ENCODE results near the gene EDEM2.

The EDEM2 gene

GRCh38 chr20:35092524-35093266 lies 54.4 kb downstream of the EDEM2 start, which contains the start of gene TRPC4AP:
Gene TRPC4AP, minus strand, starts transcription at chr20:35092807. Its CDS starts 26 bp downstream, at chr20:35092781.
- peak within 1 kb of the TSS; percentile 97 for H3K4me3 ChIP-seq (ENCODE audit: low read length)
- peak within 1 kb of the TSS; percentile 72 for H3K23ac ChIP-seq (ENCODE audit: low read length)
- peak within 1 kb of the TSS; percentile 93 for H3K9ac ChIP-seq (ENCODE audit: low read length)
- peak within 1 kb of the TSS; percentile 82 for H3K4ac ChIP-seq (ENCODE audit: low read depth, low read length)
- peak within 1 kb of the TSS; percentile 69 for H3K27ac ChIP-seq (ENCODE audit: low read depth, low read length)
- DNase-seq, result peak; percentile 93
- peak within 1 kb of the TSS; percentile 72 for H2BK5ac ChIP-seq (ENCODE audit: low read length)
- H3K56ac ChIP-seq (ENCODE audit: low read length), result peak within 1 kb of the TSS; percentile 98
- H4K5ac ChIP-seq (ENCODE audit: low read length), result no peak within 1 kb of the TSS
- no peak within 1 kb of the TSS for H4K8ac ChIP-seq (ENCODE audit: low read depth, low read length)
- H3K36me3 ChIP-seq (ENCODE audit: control insufficient read depth, insufficient read depth, low read length), result no peaks in the 10 kb centered on the region
- no peak within 1 kb of the TSS for H2AK5ac ChIP-seq (ENCODE audit: low read length)
- H3K27me3 ChIP-seq (ENCODE audit: insufficient read depth, low read length, poor library complexity), result no peaks in the 10 kb centered on the region
- H3K18ac ChIP-seq (ENCODE audit: low read length), result peak within 1 kb of the TSS; percentile 98
- peaks cover 32% of the 10 kb centered on the region for H3K79me2 ChIP-seq (ENCODE audit: control insufficient read depth, insufficient read depth, low read length)
- no peaks in the 10 kb centered on the region for H3K4me1 ChIP-seq (ENCODE audit: control insufficient read depth, low read depth, low read length)
- H3K4me2 ChIP-seq (ENCODE audit: low read length), result peak within 1 kb of the TSS; percentile 70
- H3K79me1 ChIP-seq (ENCODE audit: low read length), result peaks cover 13% of the 10 kb centered on the region
- H2BK120ac ChIP-seq (ENCODE audit: low read depth, low read length), result no peak within 1 kb of the TSS
- no peak within 1 kb of the TSS for H2BK15ac ChIP-seq (replicated peaks; ENCODE audit: low read depth)
- WGBS (ENCODE audit: extremely low coverage, insufficient coverage, low lambda C conversion rate), result no CpG with 5 or more reads among the region's 69 CpGs

- DNase-seq, result peak; percentile 10
- no peak overlapping the region for H4K8ac ChIP-seq (ENCODE audit: low read depth, low read length)
- H3K4me2 ChIP-seq (ENCODE audit: low read length), result peak overlapping the region; percentile 70
- peak overlapping the region; percentile 82 for H3K4ac ChIP-seq (ENCODE audit: low read depth, low read length)
- no peak overlapping the region for H2AK5ac ChIP-seq (ENCODE audit: low read length)
- no peaks in the 10 kb centered on the region for H3K4me1 ChIP-seq (ENCODE audit: control insufficient read depth, low read depth, low read length)
- peak overlapping the region; percentile 72 for H2BK5ac ChIP-seq (ENCODE audit: low read length)
- WGBS (ENCODE audit: extremely low coverage, insufficient coverage, low lambda C conversion rate), result no CpG with 5 or more reads among the region's 28 CpGs
- H3K36me3 ChIP-seq (ENCODE audit: control insufficient read depth, insufficient read depth, low read length), result no peaks in the 10 kb centered on the region
- no peak overlapping the region for H2BK15ac ChIP-seq (replicated peaks; ENCODE audit: low read depth)
- H3K79me1 ChIP-seq (ENCODE audit: low read length), result peaks cover 16% of the 10 kb centered on the region
- peak overlapping the region; percentile 93 for H3K9ac ChIP-seq (ENCODE audit: low read length)
- peak overlapping the region; percentile 98 for H3K18ac ChIP-seq (ENCODE audit: low read length)
- peak overlapping the region; percentile 98 for H3K56ac ChIP-seq (ENCODE audit: low read length)
- no peaks in the 10 kb centered on the region for H3K27me3 ChIP-seq (ENCODE audit: insufficient read depth, low read length, poor library complexity)
- peaks cover 37% of the 10 kb centered on the region for H3K79me2 ChIP-seq (ENCODE audit: control insufficient read depth, insufficient read depth, low read length)
- peak overlapping the region; percentile 72 for H3K23ac ChIP-seq (ENCODE audit: low read length)
- no peak overlapping the region for H2BK120ac ChIP-seq (ENCODE audit: low read depth, low read length)
- peak overlapping the region; percentile 97 for H3K4me3 ChIP-seq (ENCODE audit: low read length)
- H4K5ac ChIP-seq (ENCODE audit: low read length), result no peak overlapping the region
- H3K27ac ChIP-seq (ENCODE audit: low read depth, low read length), result peak overlapping the region; percentile 58
Measured at GRCh38 chr20:35091816-35092523, 55.2 kb downstream of the EDEM2 start.

GRCh38 chr20:35088231-35089145 lies 58.6 kb downstream of the EDEM2 start:
- Histone ChIP-seq H3K79me2 (ENCODE audit: control insufficient read depth, insufficient read depth, low read length) (peaks cover 43% of the 10 kb centered on the region), H3K4me2 (ENCODE audit: low read length) (no peak overlapping the region), H3K9ac (ENCODE audit: low read length) (no peak overlapping the region), H3K18ac (ENCODE audit: low read length) (no peak overlapping the region), H2BK120ac (ENCODE audit: low read depth, low read length) (no peak overlapping the region), H3K79me1 (ENCODE audit: low read length) (peaks cover 16% of the 10 kb centered on the region), H3K56ac (ENCODE audit: low read length) (no peak overlapping the region), H3K23ac (ENCODE audit: low read length) (no peak overlapping the region), H3K4me3 (ENCODE audit: low read length) (no peak overlapping the region), H3K4me1 (ENCODE audit: control insufficient read depth, low read depth, low read length) (no peaks in the 10 kb centered on the region), H3K36me3 (ENCODE audit: control insufficient read depth, insufficient read depth, low read length) (no peaks in the 10 kb centered on the region), H3K27me3 (ENCODE audit: insufficient read depth, low read length, poor library complexity) (no peaks in the 10 kb centered on the region), H2BK5ac (ENCODE audit: low read length) (no peak overlapping the region), H3K27ac (ENCODE audit: low read depth, low read length) (no peak overlapping the region), H3K4ac (ENCODE audit: low read depth, low read length) (no peak overlapping the region), H2AK5ac (ENCODE audit: low read length) (no peak overlapping the region), H4K8ac (ENCODE audit: low read depth, low read length) (no peak overlapping the region), H4K5ac (ENCODE audit: low read length) (no peak overlapping the region), H2BK15ac (replicated peaks; ENCODE audit: low read depth) (no peak overlapping the region)
- no CpG with 5 or more reads among the region's 2 CpGs for WGBS (ENCODE audit: extremely low coverage, insufficient coverage, low lambda C conversion rate)
- no peak for DNase-seq

GRCh38 chr20:35087791-35088190 lies 59.3 kb downstream of the EDEM2 start:
- Histone ChIP-seq H2BK5ac (ENCODE audit: low read length) (no peak overlapping the region), H3K18ac (ENCODE audit: low read length) (no peak overlapping the region), H3K4me3 (ENCODE audit: low read length) (no peak overlapping the region), H3K4me1 (ENCODE audit: control insufficient read depth, low read depth, low read length) (no peaks in the 10 kb centered on the region), H3K79me1 (ENCODE audit: low read length) (peaks cover 16% of the 10 kb centered on the region), H3K79me2 (ENCODE audit: control insufficient read depth, insufficient read depth, low read length) (peaks cover 43% of the 10 kb centered on the region), H3K4me2 (ENCODE audit: low read length) (no peak overlapping the region), H2BK120ac (ENCODE audit: low read depth, low read length) (no peak overlapping the region), H4K5ac (ENCODE audit: low read length) (no peak overlapping the region), H2AK5ac (ENCODE audit: low read length) (no peak overlapping the region), H3K27me3 (ENCODE audit: insufficient read depth, low read length, poor library complexity) (no peaks in the 10 kb centered on the region), H2BK15ac (replicated peaks; ENCODE audit: low read depth) (no peak overlapping the region), H4K8ac (ENCODE audit: low read depth, low read length) (no peak overlapping the region), H3K27ac (ENCODE audit: low read depth, low read length) (no peak overlapping the region), H3K23ac (ENCODE audit: low read length) (no peak overlapping the region), H3K9ac (ENCODE audit: low read length) (no peak overlapping the region), H3K4ac (ENCODE audit: low read depth, low read length) (no peak overlapping the region), H3K36me3 (ENCODE audit: control insufficient read depth, insufficient read depth, low read length) (no peaks in the 10 kb centered on the region), H3K56ac (ENCODE audit: low read length) (no peak overlapping the region)
- no CpG with 5 or more reads among the region's 5 CpGs for WGBS (ENCODE audit: extremely low coverage, insufficient coverage, low lambda C conversion rate)
- no peak for DNase-seq

GRCh38 chr20:35087355-35087754 lies 59.8 kb downstream of the EDEM2 start:
- Histone ChIP-seq H2BK120ac (ENCODE audit: low read depth, low read length) (no peak overlapping the region), H3K18ac (ENCODE audit: low read length) (no peak overlapping the region), H3K56ac (ENCODE audit: low read length) (no peak overlapping the region), H3K9ac (ENCODE audit: low read length) (no peak overlapping the region), H2BK5ac (ENCODE audit: low read length) (no peak overlapping the region), H3K23ac (ENCODE audit: low read length) (no peak overlapping the region), H3K4me2 (ENCODE audit: low read length) (no peak overlapping the region), H3K4me1 (ENCODE audit: control insufficient read depth, low read depth, low read length) (no peaks in the 10 kb centered on the region), H2BK15ac (replicated peaks; ENCODE audit: low read depth) (no peak overlapping the region), H4K5ac (ENCODE audit: low read length) (no peak overlapping the region), H3K27ac (ENCODE audit: low read depth, low read length) (no peak overlapping the region), H3K27me3 (ENCODE audit: insufficient read depth, low read length, poor library complexity) (no peaks in the 10 kb centered on the region), H2AK5ac (ENCODE audit: low read length) (no peak overlapping the region), H3K36me3 (ENCODE audit: control insufficient read depth, insufficient read depth, low read length) (no peaks in the 10 kb centered on the region), H4K8ac (ENCODE audit: low read depth, low read length) (no peak overlapping the region), H3K79me2 (ENCODE audit: control insufficient read depth, insufficient read depth, low read length) (peaks cover 44% of the 10 kb centered on the region), H3K4me3 (ENCODE audit: low read length) (no peak overlapping the region), H3K79me1 (ENCODE audit: low read length) (peaks cover 16% of the 10 kb centered on the region), H3K4ac (ENCODE audit: low read depth, low read length) (no peak overlapping the region)
- no CpG with 5 or more reads among the region's 5 CpGs for WGBS (ENCODE audit: extremely low coverage, insufficient coverage, low lambda C conversion rate)
- no peak for DNase-seq

Data from mesendoderm (in vitro differentiated cells).